NCI-H2171 treated with DMSO at 0.1 percent for 48 hours (cell line): Measurements from ENCODE around the gene HHIPL1.
"Not testable (repeated sequence)": the region's sequence is repeated elsewhere in the genome, so short reads cannot be mapped to it uniquely, and the experiment has no call there.

ENCODE experiments used
- DNase-seq: peaks from one replicate; lab custom pipeline; 2025; lab: John Stamatoyannopoulos, UW

Gene HHIPL1

DNA sequence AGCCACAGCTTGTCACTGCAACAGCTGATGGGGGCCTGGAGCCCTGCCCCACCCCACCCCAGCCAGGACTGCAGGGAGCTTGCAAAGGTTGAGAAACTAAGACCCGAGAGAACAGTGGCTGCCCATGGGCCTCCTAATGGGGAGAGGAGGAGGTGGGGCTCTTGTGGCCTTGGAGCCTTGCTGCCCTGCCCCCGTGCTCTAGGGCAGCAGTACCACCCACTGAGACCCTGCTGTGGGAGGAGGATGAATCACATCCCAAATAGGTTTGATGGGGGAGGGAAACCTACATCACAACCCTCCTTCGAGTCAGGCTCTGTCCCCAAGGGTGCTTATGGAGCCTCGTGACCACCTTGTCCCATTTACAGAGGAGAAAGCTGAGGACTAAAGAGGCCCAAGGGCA, 15.9 kb downstream of the HHIPL1 start:
- no peak for DNase-seq

DNA sequence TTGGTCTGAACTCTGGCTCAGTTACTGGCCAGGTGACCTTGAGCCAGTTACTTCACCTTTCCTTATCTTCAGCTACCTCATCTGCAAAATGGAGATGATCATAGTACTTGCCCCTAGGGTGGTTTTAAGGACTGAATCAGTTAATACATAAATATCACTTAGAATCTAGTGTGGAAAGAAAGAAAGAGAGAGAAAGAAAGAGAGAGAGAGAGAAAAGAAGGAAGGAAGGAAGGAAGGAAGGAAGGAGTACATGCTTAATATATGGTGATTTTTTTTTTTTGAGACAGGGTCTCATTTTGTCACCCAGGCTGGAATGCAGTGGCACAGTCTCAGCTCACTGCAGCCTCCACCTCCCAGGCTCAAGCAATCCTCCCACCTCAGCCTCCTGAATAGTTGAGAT, 16.3 kb downstream of the HHIPL1 start:
- not testable (repeated sequence) for DNase-seq

DNA sequence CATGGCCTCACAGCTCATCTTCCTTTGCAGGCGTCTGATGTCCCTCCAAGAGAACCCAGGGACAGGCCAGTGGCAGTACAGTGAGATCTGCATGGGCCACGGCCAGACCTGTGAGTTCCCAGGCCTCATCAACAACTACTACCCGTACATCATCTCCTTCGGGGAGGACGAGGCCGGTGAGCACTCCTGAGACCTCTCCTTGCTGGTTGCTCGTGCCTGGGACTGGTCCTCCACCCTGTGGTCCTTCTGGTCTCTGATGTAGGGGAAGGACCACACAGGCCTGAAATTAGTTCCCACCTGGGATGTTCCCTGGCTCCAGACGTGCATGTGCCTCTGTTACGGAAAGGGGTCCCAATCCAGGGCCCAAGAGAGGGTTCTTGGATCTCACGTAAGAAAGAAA, 17.9 kb downstream of the HHIPL1 start:
- no peak for DNase-seq

- no peak for DNase-seq
These were observed 18.6 kb downstream of the HHIPL1 start for GRCh38 chr14:99663386-99664057.

GRCh38 chr14:99664058-99664936, 19.4 kb downstream of the HHIPL1 start:
- no peak for DNase-seq

DNA sequence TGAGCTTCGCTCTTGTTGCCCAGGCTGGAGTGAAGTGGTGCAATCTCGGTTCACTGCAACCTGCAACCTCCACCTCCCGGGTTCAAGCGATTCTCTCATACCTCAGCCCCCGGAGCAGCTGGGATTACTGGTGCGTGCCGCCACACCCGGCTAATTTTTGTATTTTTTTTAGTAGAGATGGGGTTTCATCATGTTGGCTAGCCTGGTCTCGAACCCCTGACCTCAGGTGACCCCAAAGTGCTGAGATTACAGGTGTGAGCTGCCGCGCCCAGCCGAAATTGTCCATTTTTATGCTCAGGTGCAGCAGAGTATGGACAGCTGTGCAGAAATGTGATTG, 20.0 kb downstream of the HHIPL1 start:
- no peak for DNase-seq

GRCh38 chr14:99666533-99666932, 21.6 kb downstream of the HHIPL1 start:
- DNase-seq: no peak

DNA sequence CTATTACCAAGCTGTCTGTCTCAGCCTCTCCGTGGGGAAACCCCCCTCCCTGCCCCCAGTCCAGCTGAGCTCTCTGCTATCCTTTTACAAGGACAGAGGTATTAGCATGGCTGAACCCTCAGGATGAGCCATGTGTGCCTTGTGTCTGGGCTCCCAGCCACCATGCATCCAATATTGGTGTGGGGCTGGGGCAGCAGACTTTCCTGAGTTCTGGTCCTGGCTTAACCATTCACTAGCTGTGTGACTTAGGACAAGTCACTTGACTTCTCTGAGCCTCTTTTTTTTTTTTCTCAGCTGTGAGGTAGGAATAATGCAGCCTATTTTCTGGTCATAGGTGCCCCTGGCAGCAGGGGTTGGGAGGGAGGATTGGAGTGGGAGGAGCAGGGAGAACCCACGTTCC, 22.1 kb downstream of the HHIPL1 start:
- no peak for DNase-seq

DNA sequence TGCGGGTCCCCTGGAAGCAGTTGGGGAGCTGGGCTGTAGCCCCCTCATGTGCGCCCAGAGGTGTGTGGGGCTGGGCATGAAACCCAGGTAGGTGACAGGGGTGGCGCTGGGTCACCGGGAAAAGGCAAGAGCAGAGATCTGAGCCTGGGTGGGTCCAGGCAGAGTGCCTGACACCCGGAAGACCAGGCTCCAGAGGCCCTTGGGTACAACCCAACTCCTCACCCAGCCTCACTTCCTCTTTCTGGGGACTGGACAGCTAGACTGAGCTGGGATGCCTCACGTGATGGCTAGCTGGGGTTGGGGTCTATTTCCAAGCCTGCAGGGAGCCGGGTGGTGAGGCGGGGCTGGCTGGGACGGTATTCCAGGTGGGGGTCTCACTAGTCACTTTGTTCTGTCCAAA, 22.9 kb downstream of the HHIPL1 start:
- DNase-seq: no peak

GRCh38 chr14:99668307-99669295, 23.7 kb downstream of the HHIPL1 start:
- no peak for DNase-seq

DNA sequence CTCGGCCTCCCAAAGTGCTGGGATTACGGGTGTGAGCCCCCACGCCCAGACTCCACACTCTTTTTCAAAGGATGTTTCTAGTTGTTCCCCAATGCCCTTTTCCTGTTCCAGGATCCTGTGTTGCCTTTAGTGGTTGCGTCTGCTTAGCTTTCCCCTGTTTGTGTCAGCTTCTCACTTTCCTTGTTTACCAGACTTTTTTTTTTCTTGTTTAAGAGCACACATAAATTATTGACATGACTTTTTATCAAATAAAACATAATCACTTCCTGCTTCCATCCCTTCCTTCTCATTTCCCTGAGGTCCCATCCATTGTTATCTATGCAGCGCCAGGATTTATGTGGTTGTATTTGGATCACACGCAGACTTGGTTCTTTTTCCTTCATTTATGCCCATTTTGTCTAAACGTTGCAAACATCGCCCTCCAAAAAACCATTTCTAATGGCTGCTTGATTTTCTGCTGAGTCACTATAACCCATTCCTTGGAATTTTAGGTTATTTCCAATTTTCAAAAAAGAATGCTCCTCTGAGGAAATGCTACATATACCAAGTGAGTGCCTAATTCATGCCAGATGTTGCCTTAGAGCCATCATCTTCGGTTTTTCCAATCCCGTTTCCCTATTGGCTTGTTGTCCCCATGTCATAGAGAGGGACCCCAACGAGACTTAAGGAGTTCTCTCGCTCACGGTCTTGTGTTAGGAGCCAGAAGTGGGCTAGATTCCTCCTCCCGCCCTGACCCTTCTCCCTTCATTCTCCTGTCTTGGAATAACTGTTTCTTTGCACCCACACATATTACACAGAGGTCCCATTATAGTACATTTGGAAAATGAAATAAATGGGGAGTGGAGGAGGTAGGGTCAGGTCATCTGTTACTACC, 25.7 kb downstream of the HHIPL1 start:
- no peak for DNase-seq

DNA sequence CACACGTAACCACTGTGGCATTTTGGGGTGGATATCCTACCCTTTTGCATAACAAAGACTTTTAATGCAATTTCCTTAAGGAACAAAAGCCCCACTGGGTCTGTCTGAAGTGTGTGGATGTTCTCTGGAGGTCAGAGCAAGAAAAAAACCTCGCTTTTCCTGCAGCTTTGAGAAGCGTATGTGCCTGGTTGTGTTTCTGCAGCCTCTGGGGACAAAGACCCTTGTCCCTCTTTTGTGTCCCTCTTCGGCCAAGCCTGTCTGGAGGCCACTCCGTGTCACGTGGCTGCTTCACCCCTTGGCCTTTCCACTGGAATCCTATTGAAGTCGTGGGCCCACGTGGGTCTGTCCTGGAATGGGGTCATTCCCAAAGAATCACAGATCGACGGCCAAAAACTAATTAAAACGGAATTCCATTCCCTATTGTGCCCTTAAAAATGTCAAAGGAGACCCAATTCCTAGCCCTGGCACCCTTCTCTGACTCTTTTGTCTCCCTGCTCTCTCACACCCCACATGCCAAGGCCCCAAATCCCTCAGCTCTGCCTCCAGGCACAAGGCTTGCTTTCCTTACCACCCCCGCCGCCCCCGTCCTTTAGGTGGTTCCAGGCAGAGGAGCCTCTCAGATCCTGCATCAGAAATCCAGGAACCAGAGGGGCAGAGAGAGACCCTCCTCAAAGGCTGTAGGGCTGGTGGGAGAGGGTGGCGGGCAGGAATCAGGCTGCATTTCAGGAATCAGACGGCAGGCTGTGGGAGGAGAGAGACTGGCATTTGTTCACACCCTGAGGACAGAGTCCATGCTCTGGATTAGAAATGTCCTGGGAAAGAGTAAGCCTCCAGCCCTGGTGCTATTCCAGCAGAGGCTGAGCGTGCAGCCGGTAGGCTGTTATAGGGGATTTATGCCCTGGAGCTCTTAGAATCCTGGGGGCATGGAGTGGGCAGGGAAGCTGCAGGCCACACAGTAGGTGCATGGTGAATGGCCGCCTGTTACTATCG, 26.6 kb downstream of the HHIPL1 start:
- no peak for DNase-seq

- no peak for DNase-seq
These were observed 27.8 kb downstream of the HHIPL1 start for GRCh38 chr14:99672506-99673304.

GRCh38 chr14:99673305-99674063, 28.6 kb downstream of the HHIPL1 start:
- no peak for DNase-seq

DNA sequence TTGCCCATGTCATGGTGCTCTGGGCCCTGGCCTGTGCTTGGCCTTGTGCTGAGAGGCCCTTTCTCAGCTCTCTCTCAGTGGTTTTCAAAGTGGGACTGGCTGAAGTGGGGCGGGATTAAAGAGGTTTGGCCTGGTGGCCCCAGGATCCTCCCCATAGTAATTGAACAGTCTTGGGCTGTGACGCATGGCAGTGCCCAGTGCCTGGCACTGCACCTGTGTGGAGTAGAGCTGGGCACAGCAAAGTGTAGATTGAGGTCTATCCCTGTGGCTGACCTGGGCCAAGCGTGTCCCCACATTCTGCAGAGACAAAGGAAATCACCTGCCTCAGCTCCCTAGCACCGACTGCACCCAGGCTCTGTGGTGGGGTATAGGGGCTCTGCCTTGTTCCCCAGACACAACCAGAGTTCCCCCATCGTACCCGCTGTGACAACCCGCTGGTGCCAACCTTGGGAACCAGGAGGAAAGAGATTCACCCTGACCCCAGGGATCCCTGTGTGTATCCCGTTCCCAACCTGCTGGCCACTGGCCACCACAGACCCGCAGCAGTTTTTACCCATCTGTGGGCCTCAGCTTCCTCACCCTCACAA, 29.2 kb downstream of the HHIPL1 start:
- no peak for DNase-seq

DNA sequence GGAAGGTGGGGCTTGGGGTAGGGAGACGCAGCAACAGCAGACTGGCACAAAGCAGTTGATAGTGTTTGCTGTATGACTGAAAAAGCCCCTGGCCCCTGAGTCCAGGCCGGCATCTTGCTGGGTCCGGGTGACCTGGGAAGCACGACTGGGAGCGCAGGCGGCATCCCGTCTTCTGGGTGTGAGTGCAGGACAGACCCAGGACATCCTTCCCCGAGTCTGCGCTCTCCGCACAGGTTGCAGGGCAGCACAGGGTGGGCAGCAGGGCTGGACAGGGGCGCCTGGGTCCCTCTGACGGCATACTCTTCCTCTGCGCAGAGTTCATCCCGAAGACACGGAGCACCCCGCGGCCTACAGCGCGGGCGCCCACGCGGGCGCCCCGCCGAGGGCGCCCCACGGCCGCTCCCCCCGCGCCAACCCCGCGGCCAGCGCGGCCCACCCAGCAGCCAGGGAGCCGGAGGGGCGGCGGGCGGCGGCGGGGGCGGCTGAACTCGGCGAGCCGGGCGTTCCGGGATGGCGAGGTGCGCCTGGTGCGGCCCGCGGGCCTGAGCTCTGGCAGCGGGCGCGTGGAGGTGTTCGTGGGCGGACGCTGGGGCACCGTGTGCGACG, 29.9 kb downstream of the HHIPL1 start:
- no peak for DNase-seq

GRCh38 chr14:99675382-99675835, 30.5 kb downstream of the HHIPL1 start:
- no peak for DNase-seq

DNA sequence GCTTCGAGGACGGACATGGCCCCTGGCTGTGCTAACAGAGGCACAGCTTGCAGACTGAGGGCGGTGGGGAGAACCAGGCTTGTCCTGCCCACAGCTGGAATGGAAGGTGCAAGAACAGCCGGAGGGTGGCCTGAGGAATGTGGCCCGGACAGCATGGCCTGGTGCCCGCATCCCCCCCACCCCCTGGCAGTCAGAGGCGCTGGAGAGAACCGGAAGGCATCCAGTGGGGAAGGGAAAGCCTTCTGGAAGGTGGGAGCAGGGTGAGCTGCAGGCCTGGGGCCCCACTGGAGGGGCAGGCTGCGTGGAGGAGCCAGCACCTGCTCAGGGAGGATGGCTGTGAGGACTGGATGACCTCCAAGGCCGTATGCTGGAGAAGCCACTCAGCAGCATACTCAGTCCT, 31.0 kb downstream of the HHIPL1 start:
- DNase-seq: no peak
